PC-3 (cell line): ENCODE data around the gene GABRA6.

Experiments used
- EZH2 ChIP-seq: fragments of 300-600 bp; sonication (generic); IDR thresholded peaks from one replicate; pipeline ENCODE4 v1.6.1; 2017; ENCODE audit warnings: antibody characterized with exemption, mild to moderate bottlenecking, low read length; ENCODE audit not compliant: unreplicated experiment
- TF ChIP-seq, protein P1 (sequence below): fragments of 300-600 bp; sonication (generic); conservative IDR thresholded peaks from 2 replicates; pipeline ENCODE4 v1.5.1; 2017; ENCODE audit warnings: antibody characterized with exemption, low read depth, mild to moderate bottlenecking, low read length

GRCh38 chr5:161691911-161692310 is 6.4 kb downstream of the GABRA6 start:
- no peak for TF ChIP-seq EZH2
- TF ChIP-seq, protein P1, sequence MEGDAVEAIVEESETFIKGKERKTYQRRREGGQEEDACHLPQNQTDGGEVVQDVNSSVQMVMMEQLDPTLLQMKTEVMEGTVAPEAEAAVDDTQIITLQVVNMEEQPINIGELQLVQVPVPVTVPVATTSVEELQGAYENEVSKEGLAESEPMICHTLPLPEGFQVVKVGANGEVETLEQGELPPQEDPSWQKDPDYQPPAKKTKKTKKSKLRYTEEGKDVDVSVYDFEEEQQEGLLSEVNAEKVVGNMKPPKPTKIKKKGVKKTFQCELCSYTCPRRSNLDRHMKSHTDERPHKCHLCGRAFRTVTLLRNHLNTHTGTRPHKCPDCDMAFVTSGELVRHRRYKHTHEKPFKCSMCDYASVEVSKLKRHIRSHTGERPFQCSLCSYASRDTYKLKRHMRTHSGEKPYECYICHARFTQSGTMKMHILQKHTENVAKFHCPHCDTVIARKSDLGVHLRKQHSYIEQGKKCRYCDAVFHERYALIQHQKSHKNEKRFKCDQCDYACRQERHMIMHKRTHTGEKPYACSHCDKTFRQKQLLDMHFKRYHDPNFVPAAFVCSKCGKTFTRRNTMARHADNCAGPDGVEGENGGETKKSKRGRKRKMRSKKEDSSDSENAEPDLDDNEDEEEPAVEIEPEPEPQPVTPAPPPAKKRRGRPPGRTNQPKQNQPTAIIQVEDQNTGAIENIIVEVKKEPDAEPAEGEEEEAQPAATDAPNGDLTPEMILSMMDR = no peak
